Hepatic stellate cell (primary cell): ENCODE data around the gene FAM228B.

ENCODE experiments used
- DNase-seq: peaks from one replicate; pipeline ENCODE4 v3.0.0; 2011; ENCODE audit warnings: low spot score

FAM228B gene

DNA sequence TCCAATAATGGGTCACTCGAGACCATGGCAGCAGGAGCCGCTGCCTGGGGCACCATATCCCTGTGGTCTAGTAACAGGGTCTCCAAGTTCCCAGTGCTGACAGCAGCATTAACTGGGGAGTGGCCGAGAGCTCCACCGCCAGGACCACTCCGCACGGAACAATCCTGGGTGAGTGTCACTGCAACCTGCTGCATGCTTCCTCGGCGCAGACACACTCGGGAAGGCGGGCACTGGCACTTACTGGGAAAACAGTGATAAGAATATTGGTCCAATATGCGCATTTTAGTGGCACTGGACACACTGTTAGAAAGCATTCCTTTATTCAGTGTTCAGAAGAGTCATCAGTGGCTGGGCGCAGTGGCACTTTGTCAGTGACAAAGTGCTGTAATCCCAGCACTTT, 81.2 kb downstream of the FAM228B start:
- DNase-seq = no peak

DNA sequence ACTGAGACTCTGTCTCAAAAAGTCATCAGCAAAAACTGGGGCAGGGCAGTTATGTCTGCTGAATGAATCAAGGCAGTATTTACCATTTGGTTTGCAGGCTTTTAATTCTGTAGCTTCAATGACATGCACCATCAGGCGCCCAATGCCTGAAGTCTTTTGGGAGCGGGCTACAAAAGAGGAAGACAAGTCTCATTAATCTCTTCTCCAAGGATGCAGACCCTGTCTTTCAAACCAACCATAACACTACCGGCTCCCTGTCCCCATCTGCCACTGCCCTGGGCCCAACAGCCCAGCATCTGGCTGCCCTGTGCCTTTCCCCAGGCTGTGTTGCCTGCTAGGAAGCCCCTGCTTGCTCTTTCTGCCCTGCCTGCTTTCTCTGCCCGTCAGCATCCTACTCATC, 81.9 kb downstream of the FAM228B start:
- DNase-seq = no peak

DNA sequence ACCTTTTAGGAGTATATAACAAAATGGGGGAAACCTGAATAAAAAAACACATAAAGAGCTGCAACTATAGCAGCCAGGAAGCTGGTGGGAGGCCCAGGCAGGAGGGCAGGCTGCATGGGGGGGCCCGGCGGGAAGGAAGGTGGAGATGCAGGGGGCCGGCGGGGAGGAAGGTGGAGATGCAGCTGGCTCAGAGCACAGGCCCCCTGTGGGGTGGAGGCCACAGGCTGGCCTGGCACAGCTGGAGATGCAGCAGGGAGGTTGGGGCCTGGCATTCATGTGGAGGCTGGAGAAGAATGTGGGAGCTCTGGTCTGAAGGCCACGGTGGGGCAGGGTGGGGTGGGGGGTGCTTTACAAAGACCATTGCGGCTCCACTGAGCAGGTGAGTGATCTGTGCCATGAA, 83.0 kb downstream of the FAM228B start:
- no peak for DNase-seq

DNA sequence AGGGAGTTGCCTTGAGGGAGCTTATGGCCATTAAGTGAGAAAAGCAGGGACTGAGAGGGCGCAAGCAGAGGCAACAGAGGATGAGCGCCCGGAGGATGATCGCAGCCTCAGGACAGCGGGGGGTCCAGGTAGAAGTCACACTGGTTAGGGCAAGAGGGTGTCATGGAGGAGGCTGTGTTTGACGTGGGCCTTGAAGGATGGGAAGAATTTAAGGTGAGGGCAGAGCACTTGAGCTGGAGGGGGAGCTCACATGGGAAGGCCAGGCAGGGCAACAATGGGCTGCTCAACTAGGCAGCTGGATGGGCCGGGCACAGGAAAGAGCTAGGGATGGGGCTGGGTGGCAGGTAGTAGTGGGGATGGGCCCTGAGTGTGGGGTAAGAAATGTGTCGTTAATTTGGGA, 83.4 kb downstream of the FAM228B start:
- DNase-seq = no peak

DNA sequence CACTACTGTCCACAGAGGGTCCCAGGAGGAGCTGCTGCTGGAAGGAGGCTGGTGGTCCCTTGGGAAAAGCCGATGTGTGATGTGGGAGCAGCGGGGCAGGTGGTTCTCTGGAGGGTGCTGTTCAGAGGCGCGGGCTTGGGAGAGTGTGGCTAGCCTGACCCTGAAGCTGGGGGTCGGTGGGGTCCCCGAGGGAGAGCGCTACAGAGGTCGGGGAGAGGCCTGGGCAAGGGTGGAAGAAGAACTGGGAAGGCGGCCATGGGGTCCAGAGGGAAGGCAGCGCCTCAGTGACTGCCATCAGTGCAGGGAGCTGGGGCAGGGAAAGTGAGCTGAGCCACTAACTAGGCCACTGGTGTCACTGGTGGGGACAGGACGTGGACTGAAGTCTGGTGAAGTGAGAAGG, 84.1 kb downstream of the FAM228B start:
- DNase-seq = no peak

DNA sequence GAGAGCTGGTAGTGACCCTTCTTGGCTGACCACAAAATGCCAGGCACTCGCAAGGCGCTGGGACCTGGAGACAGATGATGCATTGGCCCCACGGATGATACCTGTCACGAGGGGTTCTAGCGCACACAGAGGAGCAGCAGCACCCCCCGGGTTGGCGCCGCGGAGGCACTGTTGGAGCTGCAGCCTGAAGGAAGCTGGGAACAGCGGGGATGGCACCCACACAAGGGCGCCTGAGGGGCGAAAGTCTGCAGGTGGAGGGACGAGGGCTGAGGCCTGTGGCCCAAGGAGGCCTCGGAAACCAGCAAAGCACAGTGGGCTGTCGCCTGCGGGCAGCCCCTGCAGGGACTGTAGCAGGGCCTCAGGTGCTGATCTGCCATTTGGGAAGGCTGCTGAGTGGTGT, 85.2 kb downstream of the FAM228B start:
- no peak for DNase-seq

DNA sequence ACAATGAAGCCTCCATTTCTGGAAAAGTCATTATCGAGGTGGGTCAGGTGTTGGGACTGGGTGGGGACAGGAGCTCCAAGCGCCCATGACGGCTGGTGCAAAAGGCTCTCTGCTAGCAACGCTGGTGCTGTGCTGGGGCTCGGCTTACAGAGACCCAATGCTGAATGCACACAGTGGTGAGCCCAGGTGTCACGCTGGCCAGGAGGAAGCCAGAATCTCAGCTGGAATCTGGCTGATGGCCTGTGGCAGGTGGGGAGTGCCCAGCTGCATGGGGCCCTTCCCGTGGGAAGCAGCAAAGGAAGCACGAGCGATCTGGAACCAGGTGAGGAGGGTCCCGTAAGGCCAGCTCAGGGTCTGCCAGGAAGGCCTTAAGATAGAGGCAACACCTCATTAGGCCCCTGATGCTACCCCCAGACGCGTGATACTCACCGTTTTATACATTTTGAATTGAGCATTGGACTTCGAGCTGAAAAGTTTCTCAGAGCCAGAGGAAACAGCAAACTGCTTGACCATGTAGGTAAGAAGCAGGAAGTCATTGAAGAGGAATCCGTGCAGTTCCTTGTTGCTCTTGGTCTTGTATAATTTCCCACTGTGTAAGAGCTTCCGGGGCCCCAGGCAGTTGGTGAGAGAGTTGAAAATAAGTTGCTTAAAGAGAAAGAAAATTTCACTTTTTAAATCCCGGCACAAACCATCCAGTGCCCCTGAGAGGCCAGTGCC, 86.3 kb downstream of the FAM228B start:
- no peak for DNase-seq

DNA sequence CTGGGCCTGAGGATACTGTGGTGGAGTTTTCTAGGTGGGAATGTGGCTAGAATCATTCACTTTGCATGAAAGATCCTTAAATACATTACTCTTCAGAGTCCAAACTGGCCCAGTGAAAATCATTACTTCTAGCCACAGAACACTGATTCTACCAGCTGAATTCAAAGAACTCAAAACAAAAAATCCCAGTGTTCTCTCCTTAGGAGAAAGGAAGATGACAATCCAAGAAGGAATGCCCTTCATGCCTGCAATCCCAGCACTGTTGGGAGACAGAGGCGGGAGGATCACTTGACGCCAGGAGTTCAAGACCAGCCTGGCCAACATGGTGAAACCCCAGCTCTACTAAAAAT, 86.8 kb downstream of the FAM228B start:
- no peak for DNase-seq

DNA sequence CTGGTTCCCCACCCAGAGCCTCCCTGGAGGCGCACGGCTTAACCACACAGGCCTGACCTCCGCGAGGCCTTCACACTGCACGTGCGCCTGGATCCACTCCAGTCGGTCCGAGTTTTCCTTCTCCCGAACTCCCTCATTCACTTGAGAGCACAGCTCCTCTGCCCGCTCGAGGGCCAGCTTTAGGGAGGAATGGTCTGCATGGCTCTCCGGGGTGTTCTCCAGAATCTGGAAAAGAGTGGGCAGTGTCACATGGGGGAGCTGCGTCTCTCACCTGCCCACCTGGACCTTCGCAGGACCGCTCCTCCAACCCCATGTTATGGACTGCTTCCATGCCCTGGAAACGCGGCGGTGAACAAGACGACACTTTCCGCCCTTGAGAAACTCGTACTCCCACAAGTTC, 87.5 kb downstream of the FAM228B start:
- no peak for DNase-seq

DNA sequence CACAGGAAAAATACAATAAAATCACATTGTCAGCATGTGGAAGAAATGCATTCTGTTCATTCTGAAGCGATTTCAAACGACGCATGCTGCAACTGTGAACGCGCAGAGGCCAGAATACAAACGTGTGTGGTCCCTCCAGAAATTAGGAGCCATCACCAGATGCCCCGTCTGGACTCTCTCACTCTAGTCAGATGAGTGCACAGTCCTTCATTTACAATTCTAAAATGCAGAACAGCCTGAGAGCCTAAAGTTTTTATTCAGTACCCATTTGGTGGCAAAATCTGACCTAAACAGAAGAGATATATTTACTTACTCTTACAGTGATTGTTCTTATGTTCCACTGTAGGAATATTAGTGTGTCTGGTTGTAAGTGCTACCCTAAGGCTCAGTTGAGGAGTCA, 88.1 kb downstream of the FAM228B start:
- DNase-seq = no peak

DNA sequence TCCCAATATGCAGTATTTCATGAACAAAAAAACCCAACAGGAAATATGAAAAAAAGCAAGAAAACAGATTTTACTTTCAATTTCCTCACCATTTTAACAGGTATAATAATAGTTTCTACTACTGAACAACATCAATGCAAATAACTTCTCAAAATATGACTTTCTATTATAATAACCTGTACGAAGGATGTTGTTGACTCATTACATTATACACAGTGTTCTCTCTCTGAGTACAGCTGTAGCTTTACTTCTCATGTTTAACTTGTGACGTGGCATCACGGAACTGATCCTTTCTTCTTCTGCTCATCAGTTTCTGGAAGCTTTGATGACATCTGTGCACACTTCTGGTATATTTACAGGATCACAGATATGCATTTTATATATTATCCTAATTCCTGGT, 91.6 kb downstream of the FAM228B start:
- no peak for DNase-seq
